Neutrophil (primary cell): Measurements from ENCODE around the gene PTGIS.
"Not testable (repeated sequence)": the region's sequence is repeated elsewhere in the genome, so short reads cannot be mapped to it uniquely, and the experiment has no call there.

Experiments used
- H3K27ac ChIP-seq: fragments of 200-600 bp; sonication (generic); 2 replicates; pipeline ENCODE4 v1.5.1; 2016; ENCODE audit warnings: mild to moderate bottlenecking, moderate library complexity
- H3K27me3 ChIP-seq: fragments of 200-600 bp; sonication (generic); 2 replicates; pipeline ENCODE4 v1.6.0; 2016; ENCODE audit warnings: mild to moderate bottlenecking
- H3K36me3 ChIP-seq: fragments of 200-600 bp; sonication (generic); 2 replicates; pipeline ENCODE4 v1.5.1; 2017
- H3K4me1 ChIP-seq, 2 experiments: fragments of 200-600 bp in 1 of 2; sonication (generic) in 1 of 2; 1 replicate in 1 of 2; 2 replicates in 1 of 2; pipeline versions ENCODE4 v1.5.1 to v1.6.1; 2013 to 2016; ENCODE audit warnings: low read depth in 1 of 2, low read length in 1 of 2, mild to moderate bottlenecking in 1 of 2, moderate library complexity in 1 of 2; ENCODE audit not compliant: control insufficient read depth in 1 of 2, insufficient read depth in 1 of 2
- H3K4me3 ChIP-seq, 2 experiments: fragments of 200-600 bp in 1 of 2; sonication (generic) in 1 of 2; 1 replicate in 1 of 2; 2 replicates in 1 of 2; pipeline ENCODE4 v1.5.1; 2013 to 2016; ENCODE audit warnings: low read depth in 1 of 2, low read length in 1 of 2, mild to moderate bottlenecking in 1 of 2, moderate library complexity in 1 of 2
- H3K9me3 ChIP-seq: fragments of 200-600 bp; sonication (generic); 2 replicates; pipeline ENCODE4 v1.5.1; 2016
- TF ChIP-seq, protein P1 (sequence below): fragments of 200-600 bp; sonication (generic); IDR thresholded peaks from 2 replicates; pipeline ENCODE4 v1.5.1; 2016; ENCODE audit warnings: antibody characterized with exemption

PTGIS gene

DNA sequence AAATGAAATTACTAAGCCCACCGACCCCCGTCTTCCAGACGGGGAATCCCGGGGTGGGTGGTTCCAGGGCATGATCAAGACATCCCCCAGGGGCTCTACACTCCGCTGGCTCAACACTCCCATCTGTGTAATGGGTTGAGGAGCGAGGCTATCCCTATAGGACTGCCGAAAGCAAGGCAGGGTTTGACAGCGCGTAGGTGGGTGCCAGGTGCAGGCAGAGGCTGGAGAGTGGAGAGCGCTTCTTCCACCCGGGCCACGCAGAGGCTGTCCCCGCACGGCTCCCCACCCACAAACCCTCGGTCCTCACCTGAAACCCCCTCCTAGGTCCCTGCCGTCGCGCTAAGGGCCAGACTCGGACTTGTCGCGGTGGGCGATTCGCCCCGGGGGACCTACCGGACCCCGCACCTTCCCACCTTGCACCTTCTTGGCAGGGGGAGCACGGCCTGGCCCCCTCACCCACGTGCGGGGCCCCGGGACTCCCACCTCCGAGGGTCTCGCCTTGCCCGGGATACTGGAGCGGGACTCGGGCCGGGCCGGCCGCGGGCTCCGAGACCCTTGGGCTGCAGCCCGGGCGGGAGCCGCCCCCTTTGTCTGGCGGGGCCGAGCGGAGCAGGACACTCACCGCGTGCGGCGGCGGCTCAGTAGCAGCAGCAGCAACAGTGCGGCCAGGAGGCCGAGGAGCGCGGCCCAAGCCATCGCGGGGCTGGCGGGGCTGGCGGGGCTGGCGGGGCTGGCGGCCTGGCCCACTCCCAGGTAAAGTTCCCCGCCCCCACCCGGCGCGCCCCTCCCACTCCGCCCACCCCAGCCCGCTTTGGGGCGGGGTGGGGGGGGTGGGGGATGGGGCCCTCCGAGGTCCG lies at the start of gene PTGIS:
Gene PTGIS (minus strand): TSS at position 717 of the 857 bp plus-strand sequence. CDS start 21 bp downstream, at position 696.
- H3K27ac ChIP-seq, result no peak within 1 kb of the TSS
- H3K36me3 ChIP-seq, result no peaks in the 10 kb centered on the region
- TF ChIP-seq, protein P1, sequence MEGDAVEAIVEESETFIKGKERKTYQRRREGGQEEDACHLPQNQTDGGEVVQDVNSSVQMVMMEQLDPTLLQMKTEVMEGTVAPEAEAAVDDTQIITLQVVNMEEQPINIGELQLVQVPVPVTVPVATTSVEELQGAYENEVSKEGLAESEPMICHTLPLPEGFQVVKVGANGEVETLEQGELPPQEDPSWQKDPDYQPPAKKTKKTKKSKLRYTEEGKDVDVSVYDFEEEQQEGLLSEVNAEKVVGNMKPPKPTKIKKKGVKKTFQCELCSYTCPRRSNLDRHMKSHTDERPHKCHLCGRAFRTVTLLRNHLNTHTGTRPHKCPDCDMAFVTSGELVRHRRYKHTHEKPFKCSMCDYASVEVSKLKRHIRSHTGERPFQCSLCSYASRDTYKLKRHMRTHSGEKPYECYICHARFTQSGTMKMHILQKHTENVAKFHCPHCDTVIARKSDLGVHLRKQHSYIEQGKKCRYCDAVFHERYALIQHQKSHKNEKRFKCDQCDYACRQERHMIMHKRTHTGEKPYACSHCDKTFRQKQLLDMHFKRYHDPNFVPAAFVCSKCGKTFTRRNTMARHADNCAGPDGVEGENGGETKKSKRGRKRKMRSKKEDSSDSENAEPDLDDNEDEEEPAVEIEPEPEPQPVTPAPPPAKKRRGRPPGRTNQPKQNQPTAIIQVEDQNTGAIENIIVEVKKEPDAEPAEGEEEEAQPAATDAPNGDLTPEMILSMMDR, result no peak
- H3K9me3 ChIP-seq, result no peaks in the 10 kb centered on the region
- peaks cover 99% of the 10 kb centered on the region for H3K27me3 ChIP-seq
- no peaks in the 10 kb centered on the region for H3K4me1 ChIP-seq
- no peak within 1 kb of the TSS for H3K4me3 ChIP-seq

DNA sequence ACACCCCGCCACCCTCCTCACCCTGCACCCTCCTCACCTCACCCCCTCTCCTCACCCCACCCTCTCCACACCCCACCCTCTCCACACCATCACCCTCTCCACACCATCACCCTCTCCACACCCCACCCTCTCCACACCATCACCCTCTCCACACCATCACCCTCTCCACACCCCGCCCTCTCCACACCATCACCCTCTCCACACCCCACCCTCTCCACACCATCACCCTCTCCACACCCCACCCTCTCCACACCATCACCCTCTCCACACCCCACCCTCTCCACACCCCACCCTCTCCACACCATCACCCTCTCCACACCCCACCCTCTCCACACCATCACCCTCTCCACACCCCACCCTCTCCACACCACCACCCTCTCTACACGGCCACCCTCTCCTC lies 49.5 kb upstream of the PTGIS start:
- peaks cover 18 to 25% of the 10 kb centered on the region in 2 experiments for H3K4me1 ChIP-seq
- H3K9me3 ChIP-seq, H3K36me3 ChIP-seq, H3K4me3 ChIP-seq, H3K27ac ChIP-seq, H3K27me3 ChIP-seq: not testable (repeated sequence)

DNA sequence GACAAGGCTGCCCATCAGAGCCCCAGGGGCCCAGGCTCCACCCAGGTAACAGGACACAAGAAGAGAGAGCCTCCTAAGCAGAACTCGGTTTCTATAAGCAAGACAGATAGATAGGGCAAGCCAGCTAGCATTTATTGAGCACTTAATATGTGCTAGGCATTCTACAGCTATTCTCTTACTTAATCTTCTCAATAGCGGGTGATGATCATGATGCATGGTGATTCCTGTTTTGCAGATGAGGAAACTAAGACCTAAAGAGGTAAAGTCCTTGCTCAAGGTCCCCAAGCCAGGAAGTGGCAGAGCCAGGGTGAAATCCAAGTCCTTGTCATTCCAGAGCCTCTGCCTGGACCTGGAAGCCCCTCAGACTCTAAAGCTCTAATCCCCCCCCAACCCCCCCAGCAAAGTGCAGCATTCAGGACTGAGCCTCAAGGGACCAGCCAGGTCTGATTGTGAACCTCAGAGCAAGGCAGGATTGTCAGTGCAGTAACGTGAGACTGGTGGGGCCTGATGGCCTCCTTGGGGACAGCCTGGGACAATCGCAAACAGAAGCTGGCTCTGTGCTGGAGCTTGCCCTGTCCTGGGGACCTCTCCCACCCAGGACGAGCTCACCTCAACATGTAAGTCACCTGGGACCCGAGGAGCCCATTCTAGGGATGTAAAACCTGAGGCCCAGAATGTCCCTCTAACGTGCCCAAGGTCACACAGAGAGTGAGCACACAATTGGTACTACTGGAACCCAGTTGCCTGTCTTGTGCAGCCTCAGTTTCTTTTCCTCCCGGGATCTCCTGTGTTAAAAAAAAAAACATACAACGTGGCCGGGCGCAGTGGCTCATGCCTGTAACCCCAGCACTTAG lies 48.4 kb upstream of the PTGIS start:
- H3K4me1 ChIP-seq, result peaks cover 19 to 28% of the 10 kb centered on the region in 2 experiments
- H3K27ac ChIP-seq, result peak overlapping the region; percentile 21
- TF ChIP-seq, protein P1, result no peak
- H3K9me3 ChIP-seq, result no peaks in the 10 kb centered on the region
- H3K27me3 ChIP-seq, result no peaks in the 10 kb centered on the region
- no peak overlapping the region for H3K4me3 ChIP-seq
- no peaks in the 10 kb centered on the region for H3K36me3 ChIP-seq

DNA sequence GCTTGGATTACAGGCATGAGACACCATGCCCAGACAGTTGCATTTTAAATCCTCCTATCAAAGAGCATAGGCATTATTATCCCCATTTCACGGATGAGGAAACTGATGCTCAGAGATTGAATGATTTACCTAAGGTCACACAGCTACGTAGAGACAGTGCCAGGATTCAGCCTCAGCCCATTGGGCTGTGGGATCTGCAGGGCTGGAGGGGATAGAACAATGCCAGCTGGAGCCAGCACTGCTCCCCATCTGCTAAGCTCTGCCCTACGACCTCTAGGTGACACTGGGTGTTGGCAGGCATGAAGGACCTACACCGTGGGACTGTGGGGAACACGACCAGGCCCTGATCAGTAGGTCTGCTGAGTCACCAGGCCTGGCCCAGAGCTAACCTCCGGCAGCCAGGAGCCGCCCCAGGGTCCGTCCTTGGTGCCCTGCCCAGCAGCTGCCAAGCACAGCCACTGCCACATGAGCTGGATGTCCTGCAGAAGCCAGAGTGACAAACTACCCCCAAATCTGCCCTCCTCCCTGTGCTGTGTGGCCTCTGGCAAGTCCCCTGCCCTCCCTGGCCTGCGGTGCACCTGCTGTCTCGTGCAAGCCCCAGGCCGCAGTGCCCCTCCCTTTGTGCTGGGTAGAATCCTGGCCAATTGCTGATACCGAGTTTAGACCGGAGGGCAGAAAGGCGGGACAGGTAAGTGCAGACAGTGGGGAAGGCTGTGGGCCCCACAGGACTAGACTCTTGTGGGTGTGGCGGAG lies 47.6 kb upstream of the PTGIS start:
- no peaks in the 10 kb centered on the region for H3K9me3 ChIP-seq
- H3K27ac ChIP-seq, result peak overlapping the region; percentile 21
- H3K4me1 ChIP-seq, result peaks cover 22 to 32% of the 10 kb centered on the region in 2 experiments
- TF ChIP-seq, protein P1, result no peak
- H3K4me3 ChIP-seq, result no peak overlapping the region
- no peaks in the 10 kb centered on the region for H3K36me3 ChIP-seq
- no peaks in the 10 kb centered on the region for H3K27me3 ChIP-seq

DNA sequence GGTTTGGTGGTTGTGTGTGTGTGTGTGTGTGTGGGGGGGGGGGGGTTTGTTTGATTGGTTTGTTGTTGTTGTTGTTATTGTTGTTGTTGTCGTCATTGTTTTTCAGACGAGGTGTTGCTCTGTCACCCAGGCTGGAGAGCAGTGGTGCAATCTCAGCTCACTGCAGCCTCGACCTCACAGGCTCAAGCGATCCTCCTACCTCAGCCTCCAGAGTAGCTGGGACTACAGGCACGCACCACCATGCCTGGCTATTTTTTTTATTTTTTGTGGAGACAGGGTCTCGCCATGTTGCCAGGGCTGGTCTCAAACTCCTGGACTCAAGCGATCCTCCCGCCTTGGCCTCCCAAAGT lies 47.1 kb upstream of the PTGIS start:
- H3K27ac ChIP-seq, H3K4me3 ChIP-seq: not testable (repeated sequence)

DNA sequence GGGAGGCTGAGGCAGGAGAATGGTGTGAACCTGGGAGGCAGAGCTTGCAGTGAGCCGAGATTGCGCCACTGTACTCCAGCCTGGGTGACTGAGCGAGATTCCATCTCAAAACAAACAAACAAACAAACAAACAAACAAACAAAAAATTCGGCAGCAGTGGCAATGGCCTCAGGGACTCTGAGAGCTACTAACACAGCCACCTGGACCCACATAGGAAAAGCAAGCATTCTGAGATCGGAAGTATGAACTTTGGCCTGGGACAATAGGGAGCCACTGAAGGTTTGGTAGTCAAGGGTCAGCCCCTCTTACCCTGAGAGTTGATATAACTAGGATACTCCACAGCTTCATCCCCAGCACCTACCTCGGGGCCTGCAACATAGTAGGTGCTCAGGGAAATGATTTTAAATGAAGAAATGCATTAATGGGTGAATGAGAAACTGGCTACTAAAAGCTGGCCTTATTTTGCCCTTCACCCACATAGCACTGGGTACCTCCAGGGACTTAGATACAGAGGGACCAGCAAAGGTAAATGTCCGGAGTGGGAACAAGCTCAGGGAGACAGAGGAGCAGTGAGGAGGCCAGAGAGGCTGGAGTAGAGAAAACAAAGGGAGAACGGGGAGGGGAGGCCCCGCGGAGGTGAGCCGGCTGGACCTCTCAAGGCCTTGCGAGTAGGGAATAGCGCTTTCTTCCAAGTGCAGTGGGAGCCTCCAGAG lies 46.6 kb upstream of the PTGIS start:
- TF ChIP-seq, protein P1, result no peak
- H3K4me1 ChIP-seq, result peaks cover 19 to 27% of the 10 kb centered on the region in 2 experiments
- no peak overlapping the region for H3K4me3 ChIP-seq
- no peaks in the 10 kb centered on the region for H3K9me3 ChIP-seq
- H3K36me3 ChIP-seq, result no peaks in the 10 kb centered on the region
- no peaks in the 10 kb centered on the region for H3K27me3 ChIP-seq
- no peak overlapping the region for H3K27ac ChIP-seq

More for the DNA sequence above, 47.1 kb upstream of the PTGIS start:
- H3K9me3 ChIP-seq, H3K36me3 ChIP-seq, H3K27me3 ChIP-seq: not testable (repeated sequence)
- H3K4me1 ChIP-seq, result peaks cover 19 to 28% of the 10 kb centered on the region in 2 experiments
